Activated naive CD8-positive, alpha-beta T cell treated with anti-CD3 and anti-CD28 coated beads, Interleukin-2, amount 50 U/mL, for 16 hours (primary cell): ENCODE data around the gene NPR1.
"Not testable (repeated sequence)": the region's sequence is repeated elsewhere in the genome, so short reads cannot be mapped to it uniquely, and the experiment has no call there.

Source experiments
- DNase-seq: peaks from one replicate; pipeline ENCODE4 v3.0.0-alpha.2; 2020; ENCODE audit warnings: low read depth, low spot score

The NPR1 gene

DNA sequence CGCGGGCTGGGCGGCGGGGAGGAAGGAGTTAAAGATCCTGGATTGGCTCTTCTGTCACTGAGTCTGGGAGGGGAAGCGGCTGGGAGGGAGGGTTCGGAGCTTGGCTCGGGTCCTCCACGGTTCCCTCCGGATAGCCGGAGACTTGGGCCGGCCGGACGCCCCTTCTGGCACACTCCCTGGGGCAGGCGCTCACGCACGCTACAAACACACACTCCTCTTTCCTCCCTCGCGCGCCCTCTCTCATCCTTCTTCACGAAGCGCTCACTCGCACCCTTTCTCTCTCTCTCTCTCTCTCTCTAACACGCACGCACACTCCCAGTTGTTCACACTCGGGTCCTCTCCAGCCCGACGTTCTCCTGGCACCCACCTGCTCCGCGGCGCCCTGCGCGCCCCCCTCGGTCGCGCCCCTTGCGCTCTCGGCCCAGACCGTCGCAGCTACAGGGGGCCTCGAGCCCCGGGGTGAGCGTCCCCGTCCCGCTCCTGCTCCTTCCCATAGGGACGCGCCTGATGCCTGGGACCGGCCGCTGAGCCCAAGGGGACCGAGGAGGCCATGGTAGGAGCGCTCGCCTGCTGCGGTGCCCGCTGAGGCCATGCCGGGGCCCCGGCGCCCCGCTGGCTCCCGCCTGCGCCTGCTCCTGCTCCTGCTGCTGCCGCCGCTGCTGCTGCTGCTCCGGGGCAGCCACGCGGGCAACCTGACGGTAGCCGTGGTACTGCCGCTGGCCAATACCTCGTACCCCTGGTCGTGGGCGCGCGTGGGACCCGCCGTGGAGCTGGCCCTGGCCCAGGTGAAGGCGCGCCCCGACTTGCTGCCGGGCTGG is at the start of gene NPR1:
Gene NPR1 (plus strand): TSS at position 170 of the 818 bp plus-strand sequence. CDS start 421 bp downstream, at position 591.
- no peak for DNase-seq

GRCh38 chr1:153629343-153629665 is 49.2 kb upstream of the NPR1 start:
- no peak for DNase-seq

GRCh38 chr1:153629971-153630370 is 48.5 kb upstream of the NPR1 start:
- DNase-seq, result no peak

GRCh38 chr1:153630384-153630783 is 48.1 kb upstream of the NPR1 start:
- no peak for DNase-seq

DNA sequence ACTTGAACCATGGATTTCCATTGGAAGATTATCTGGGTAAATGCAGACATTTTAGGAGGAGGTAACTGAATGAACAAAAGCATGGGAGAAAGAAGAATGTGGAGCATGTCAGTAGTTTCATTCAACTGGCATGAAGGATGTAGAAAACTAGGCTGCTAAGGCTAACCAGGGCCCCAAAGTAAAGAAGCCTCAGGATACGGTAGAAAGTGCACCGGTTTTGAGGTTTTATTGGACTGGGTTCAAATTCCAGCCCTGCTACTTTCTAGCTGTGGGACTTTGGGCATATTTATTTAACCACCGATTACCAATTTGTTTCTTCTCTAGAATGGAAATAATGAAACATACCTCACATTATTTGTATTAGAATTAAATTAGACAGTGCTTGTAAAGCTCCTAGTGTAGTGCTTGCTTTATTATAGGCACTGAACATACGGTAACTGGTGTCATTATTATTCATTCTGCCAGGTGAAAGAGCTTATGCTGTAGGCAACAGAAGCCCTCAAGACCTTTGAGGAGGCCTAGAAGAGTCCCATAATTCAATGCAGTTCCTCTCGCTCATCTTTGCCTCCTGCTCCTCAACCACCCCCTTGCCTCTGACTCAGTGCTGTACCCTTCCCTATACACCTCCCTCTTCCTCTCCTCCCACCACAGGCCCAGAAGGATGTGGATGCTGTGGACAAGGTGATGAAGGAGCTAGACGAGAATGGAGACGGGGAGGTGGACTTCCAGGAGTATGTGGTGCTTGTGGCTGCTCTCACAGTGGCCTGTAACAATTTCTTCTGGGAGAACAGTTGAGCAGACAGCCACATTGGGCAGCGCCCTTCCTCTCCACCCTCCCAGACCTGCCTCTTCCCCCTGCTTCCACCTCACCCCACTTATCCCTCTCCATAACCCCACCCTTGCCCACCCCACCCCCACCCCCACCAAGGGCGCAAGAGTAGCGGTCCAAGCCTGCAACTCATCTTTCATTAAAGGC is 47.2 kb upstream of the NPR1 start:
- no peak for DNase-seq

- no peak for DNase-seq
Observed at GRCh38 chr1:153633161-153633753, 45.2 kb upstream of the NPR1 start.

DNA sequence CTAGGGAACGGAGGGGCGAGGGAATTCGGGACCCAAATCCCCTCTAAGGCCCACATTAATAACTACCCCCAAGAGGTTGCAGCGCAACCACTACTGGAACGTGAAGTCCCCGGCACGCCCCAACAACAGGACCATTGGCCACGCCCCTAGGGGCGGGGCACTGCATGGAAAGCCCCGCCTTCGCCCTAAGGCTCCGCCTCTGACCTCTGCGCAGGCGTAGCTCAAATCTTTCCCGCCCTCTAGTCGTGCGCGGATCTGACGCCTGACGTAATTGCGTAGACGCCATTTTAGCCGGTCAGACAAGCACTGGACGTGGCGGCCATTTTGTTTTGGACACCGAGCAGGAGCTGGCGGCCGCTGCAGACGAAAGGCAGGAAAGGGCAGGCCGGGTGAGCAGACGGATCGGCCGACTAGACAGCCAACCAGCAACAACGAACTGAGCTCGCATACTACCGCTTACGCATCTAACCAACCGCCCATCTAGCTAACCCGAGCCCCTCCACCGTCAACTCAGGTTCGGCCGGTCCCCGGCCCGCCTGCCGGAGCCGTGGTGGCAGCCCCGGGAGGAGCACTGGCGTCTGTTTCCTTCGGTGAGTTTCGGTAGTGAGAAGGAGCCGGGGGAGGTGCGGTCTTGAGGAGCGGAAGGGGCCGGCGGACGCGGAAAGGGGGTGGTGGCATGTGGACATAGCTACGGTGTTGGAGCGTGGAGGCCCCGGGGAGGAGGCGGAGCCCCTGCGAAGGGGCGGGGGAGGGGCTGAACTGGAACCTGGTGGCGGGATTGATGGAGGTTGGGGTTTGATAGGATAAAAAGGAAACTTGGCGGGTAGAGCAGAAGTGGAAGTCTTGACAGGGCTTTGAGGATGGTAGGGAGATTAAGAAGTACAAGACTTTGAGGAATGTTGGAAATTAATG is 44.5 kb upstream of the NPR1 start, which contains the start of gene CHTOP:
Gene CHTOP (plus strand): TSS at position 313 of the 912 bp plus-strand sequence. CDS start 2,523 bp downstream, outside the sequence.
- DNase-seq, result peak; percentile 82

DNA sequence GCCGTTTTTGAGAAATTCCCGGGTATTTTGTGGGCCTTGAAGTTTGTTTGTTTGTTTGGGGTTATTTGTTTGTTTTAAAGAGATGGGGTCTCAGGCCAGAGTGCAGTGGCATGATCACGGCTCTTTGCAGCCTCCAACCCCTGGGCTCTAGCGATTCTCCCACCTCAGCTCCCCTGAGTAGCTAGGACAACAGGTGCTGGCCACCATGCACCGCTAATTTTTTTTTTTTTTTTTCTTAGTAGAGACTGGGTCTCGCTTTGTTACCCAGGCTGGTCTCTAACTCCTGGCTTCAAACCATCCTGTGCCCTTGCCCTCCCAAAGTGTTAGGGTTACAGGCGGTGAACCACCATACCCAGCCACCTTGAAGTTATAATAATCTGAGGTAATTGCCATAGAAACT is 42.6 kb upstream of the NPR1 start:
- no peak for DNase-seq

GRCh38 chr1:153636312-153636711 is 42.2 kb upstream of the NPR1 start:
- no peak for DNase-seq

DNA sequence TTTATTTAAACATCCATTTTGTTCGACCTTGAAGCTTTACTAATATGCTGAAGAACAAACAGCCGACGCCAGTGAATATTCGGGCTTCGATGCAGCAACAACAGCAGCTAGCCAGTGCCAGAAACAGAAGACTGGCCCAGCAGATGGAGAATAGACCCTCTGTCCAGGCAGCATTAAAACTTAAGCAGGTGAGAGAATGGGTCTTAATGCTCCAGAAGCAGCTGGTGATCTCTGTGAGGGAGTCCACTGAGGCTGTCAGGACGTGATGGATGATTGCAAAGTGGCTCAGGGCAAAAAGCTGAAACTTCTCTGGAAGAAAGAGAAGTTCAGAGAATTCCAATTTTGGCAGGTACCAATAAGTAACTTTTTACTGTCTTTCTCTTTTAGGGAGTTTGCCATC is 40.2 kb upstream of the NPR1 start:
- DNase-seq, result no peak

DNA sequence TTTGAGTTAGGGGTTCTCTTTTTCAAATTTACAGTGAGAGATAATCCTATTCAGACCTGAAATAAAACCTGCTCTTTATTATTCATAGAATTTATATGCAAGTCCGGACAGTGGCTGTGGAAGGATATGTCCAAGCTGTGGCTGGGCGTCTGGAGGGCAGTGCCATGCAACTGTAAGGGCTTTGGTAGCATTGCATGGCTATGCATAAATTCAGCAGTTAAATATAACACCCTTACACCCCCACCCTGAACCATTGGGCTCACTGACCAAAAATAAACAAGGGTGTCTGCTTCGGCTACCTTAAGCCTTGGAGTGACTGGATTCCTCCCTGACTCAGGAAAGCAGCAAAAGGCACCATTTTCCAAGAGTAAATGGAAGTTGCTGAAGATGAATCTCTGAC is 39.2 kb upstream of the NPR1 start:
- no peak for DNase-seq

DNA sequence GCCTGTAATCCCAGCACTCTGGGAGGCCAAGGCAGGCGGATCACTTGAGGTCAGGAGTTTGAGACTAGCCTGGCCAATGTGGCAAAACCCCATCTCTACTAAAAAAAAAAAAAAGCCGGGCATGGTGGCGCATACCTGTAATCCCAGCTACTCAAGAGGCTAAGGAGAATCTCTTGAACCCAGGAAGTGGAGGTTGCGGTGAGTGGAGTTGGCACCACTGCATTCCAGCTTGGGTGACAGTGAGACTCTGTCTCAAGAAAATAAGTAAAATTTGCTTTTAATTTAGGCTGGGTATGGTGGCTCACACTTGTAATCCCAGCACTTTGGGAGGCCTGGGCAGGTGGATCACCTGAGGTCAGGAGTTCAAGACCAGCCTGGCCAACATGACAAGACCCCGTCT is 38.3 kb upstream of the NPR1 start:
- not testable (repeated sequence) for DNase-seq

- DNase-seq, result no peak
Observed at GRCh38 chr1:153640861-153641260, 37.6 kb upstream of the NPR1 start.

DNA sequence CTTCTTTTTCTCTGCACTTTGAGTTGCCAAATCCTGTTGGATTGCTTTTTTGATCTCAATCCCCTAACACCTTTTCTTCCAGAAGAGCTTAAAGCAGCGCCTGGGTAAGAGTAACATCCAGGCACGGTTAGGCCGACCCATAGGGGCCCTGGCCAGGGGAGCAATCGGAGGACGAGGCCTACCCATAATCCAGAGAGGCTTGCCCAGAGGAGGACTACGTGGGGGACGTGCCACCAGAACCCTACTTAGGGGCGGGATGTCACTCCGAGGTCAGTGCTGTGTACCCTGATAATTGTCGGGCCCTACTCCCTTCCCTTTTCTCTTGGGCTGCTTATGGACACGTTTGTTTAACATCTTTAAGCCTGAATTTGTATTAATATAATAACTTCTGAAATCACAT is 36.3 kb upstream of the NPR1 start:
- DNase-seq, result no peak

DNA sequence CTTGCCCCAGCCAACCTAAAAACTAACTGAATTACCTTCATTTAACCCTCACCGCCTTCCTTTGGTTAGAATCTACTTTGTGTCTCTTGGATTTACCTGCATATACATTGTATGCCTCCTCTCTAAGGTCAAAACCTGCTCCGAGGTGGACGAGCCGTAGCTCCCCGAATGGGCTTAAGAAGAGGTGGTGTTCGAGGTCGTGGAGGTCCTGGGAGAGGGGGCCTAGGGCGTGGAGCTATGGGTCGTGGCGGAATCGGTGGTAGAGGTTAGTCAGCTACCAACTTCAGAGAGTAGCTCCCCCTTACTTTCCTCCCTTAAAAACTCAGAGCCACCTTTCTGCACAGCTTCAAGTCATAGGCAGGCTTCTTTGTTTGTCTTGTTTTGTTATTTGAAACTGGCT is 35.4 kb upstream of the NPR1 start:
- no peak for DNase-seq

DNA sequence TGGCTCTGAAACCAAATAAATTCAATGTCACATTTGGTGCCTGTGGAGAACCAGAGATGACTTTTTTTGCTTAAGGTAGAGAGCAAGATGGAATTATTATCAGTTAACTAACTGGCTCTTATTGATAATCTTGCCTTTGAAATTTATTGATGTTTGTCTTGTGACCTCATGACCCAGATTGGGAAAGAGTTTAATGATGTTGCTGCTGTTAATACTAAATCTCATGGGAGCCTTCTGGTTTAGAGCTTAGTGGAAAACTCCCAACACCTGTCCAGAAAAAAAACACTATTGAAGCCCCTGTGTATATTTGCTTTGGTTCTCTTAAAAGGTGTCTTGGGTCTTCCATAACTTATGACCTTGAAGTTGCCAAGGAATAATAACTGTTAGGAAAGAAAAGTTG is 34.7 kb upstream of the NPR1 start:
- DNase-seq, result no peak

DNA sequence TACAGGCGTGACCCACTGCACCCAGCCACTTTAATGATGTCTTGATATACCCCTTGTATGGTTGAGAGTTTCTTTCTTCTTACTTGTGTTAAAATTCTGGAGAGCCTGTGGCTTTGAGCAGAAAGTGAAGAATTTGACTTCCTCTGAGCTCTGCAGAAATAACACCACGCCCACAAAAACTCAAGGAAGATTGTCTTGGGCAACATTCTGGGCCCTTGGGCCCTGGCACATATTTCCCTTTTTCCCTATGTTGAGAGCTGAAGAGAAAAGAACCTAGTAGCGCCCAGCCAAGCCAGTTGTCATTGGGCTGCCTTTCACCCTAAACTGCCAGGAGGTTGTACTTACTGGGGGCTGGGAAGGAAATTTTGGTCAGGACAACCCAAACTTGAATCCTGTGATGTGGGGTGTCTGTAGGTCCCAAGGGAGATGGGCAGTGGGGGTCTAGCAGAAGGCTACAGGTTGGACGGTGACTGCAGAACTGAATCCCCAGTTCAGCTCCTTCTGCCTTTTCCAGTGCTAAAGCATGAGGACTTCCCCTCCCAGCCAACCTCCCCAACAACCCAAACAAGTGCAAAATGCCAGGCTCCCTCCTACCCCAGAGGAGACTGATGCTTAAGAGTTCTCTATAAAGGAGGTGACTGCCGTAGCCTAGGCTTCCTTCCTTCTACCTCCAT is 31.7 kb upstream of the NPR1 start:
- DNase-seq, result no peak

DNA sequence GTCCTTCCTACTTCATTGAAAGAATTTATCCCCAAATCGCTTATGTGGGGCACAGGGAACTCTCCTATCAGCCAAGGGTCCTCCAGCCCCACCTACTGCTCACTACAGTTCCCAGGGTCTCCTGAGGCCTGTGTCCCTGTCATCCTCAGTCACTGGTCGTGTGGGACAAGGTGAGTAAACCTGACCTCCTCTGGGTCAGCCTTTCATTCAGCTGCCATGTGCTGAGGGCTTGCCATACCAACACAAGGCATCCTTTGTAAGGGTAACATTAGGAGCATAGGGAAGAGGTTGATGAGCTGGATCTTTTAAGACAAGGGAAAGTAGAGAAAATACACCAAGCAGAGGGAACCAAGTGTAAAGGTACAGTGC is 31.2 kb upstream of the NPR1 start:
- DNase-seq, result no peak

- no peak for DNase-seq
Observed at GRCh38 chr1:153648000-153648643, 30.4 kb upstream of the NPR1 start.
